T-helper 2 cell treated with Interferon-gamma antibody and Interleukin-4, amounts not matched to agents 5 μg/mL and 100 μg/mL, for 36 hours (primary cell): Measurements from ENCODE around the gene TMEM238.
A peak's percentile ranks its signal among the peaks of the same experiment; 100 is the strongest.
"Not testable (repeated sequence)": the region's sequence is repeated elsewhere in the genome, so short reads cannot be mapped to it uniquely, and the experiment has no call there.

Experiments used
- DNase-seq: peaks from one replicate; pipeline ENCODE4 v3.0.0; 2021; ENCODE audit warnings: low spot score
- H3K27ac Mint-ChIP-seq: one replicate; pipeline ENCODE4 v1.8.0; 2021; ENCODE audit warnings: mild to moderate bottlenecking, mixed read lengths
- H3K27me3 Mint-ChIP-seq: one replicate; pipeline ENCODE4 v1.8.0; 2021; ENCODE audit warnings: low read depth, mixed read lengths
- H3K36me3 Mint-ChIP-seq: one replicate; pipeline ENCODE4 v1.8.0; 2021; ENCODE audit warnings: low read depth, mixed read lengths
- H3K4me1 Mint-ChIP-seq: one replicate; pipeline ENCODE4 v1.8.0; 2021; ENCODE audit warnings: low read depth, mixed read lengths
- H3K4me3 Mint-ChIP-seq: one replicate; pipeline ENCODE4 v1.8.0; 2022; ENCODE audit warnings: mild to moderate bottlenecking, moderate library complexity, mixed read lengths
- H3K9me3 Mint-ChIP-seq: one replicate; pipeline ENCODE4 v1.8.0; 2021; ENCODE audit warnings: mixed read lengths

The TMEM238 gene

GRCh38 chr19:55339889-55340783 lies 44.0 kb downstream of the TMEM238 start:
- Mint-ChIP-seq H3K4me1 (peaks cover 12% of the 10 kb centered on the region), H3K9me3 (no peaks in the 10 kb centered on the region), H3K4me3 (peak overlapping the region; percentile 92), H3K36me3 (peaks cover 4% of the 10 kb centered on the region), H3K27ac (peak overlapping the region; percentile 98), H3K27me3 (peaks cover 7% of the 10 kb centered on the region)
- DNase-seq, result peak; percentile 6

- Mint-ChIP-seq H3K4me3 (peak within 1 kb of the TSS; percentile 92), H3K27ac (peak within 1 kb of the TSS; percentile 98), H3K36me3 (peaks cover 2% of the 10 kb centered on the region), H3K4me1 (peaks cover 12% of the 10 kb centered on the region), H3K9me3 (no peaks in the 10 kb centered on the region), H3K27me3 (peaks cover 8% of the 10 kb centered on the region)
- peak; percentile 100 for DNase-seq
Observed at GRCh38 chr19:55339105-55339888, 44.8 kb downstream of the TMEM238 start, which contains the start of gene KMT5C. Gene KMT5C, plus strand, starts transcription at chr19:55339876. Its CDS starts 2,061 bp downstream, at chr19:55341937.

DNA sequence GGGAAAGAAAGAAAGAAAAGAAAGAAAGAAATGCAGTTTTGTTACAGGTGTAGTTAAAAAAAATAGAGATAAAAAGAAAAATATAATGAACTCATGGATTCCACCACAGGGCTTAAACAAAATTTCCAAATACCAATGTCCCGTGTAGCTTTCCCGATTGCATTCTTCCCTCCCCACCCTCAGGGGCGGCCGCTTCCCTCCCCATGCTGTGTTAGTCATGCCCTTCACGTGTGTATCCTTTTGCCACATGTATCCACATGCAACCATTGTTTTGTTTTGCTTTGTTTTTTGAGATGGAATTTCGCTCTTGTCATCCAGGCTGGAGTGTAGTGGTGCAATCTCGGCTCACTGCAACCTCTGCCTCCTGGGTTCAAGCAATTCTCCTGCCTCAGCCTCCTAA lies 48.0 kb downstream of the TMEM238 start:
- Mint-ChIP-seq H3K9me3 (no peaks in the 10 kb centered on the region), H3K4me1 (peaks cover 9% of the 10 kb centered on the region), H3K27me3 (peaks cover 15% of the 10 kb centered on the region), H3K4me3 (no peak overlapping the region), H3K27ac (no peak overlapping the region), H3K36me3 (no peaks in the 10 kb centered on the region)
- no peak for DNase-seq

- Mint-ChIP-seq H3K27me3 (peaks cover 15% of the 10 kb centered on the region), H3K4me3 (no peak overlapping the region), H3K27ac (no peak overlapping the region), H3K36me3 (no peaks in the 10 kb centered on the region), H3K4me1 (peaks cover 5% of the 10 kb centered on the region), H3K9me3 (no peaks in the 10 kb centered on the region)
- DNase-seq, result no peak
Observed at GRCh38 chr19:55333870-55334269, 50.2 kb downstream of the TMEM238 start.

DNA sequence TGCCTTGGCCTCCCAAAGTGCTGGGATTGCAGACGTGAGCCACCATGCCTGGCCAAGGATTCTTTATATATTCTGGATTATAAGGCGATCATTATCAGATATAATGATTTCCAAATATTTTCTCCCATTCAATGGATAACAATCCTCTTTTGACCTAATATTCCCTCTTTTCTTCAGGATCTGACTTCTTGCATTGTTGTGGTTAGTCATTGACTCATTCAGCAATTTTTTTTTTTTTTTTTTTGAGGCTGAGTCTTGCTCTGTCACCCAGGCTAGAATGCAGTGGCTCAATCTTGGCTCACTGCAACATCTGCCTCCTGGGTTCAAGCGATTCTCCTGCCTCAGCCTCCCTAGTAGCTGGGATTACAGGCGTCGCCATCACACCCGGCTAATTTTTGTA lies 54.3 kb downstream of the TMEM238 start:
- H3K4me1 Mint-ChIP-seq, H3K36me3 Mint-ChIP-seq, H3K4me3 Mint-ChIP-seq, DNase-seq, H3K9me3 Mint-ChIP-seq, H3K27ac Mint-ChIP-seq, H3K27me3 Mint-ChIP-seq: not testable (repeated sequence)
